OCI-LY7 (cell line): ENCODE results near the gene CLEC4D. TPM values are rescaled to one million over a fixed set of nuclear protein-coding genes. Genes with fewer than 3 reads are reported as not detected.
"Not testable (repeated sequence)": the region's sequence is repeated elsewhere in the genome, so short reads cannot be mapped to it uniquely, and the experiment has no call there.

Experiments used
- BruUV-seq: library from RNA; stranded (reverse); fragments of 400-500 nt; replicated peaks from 2 replicates; lab custom pipeline; 2021; lab: Mats Ljungman, UMichigan
- CTCF ChIA-PET: fragments of 300-600 bp; sonication (Branson Sonifier 250); formaldehyde crosslinking; loops from one replicate; lab custom pipeline; 2022; ENCODE audit warnings: antibody characterized with exemption; ENCODE audit not compliant: unreplicated experiment; lab: Charles Lee
- POLR2A ChIA-PET: fragments of 300-600 bp; sonication (Branson Sonifier 250); formaldehyde crosslinking; loops from one replicate; lab custom pipeline; 2022; ENCODE audit warnings: antibody characterized with exemption; lab: Charles Lee
- DNase-seq: peaks from one replicate; pipeline ENCODE4 v3.0.0-alpha.2; 2015; ENCODE audit warnings: low spot score
- H2AFZ ChIP-seq: fragments of 200-600 bp; sonication (generic), shearing (Covaris generic); 2 replicates; pipeline ENCODE4 v1.6.1; 2014; ENCODE audit warnings: mild to moderate bottlenecking, antibody characterized with exemption, low read length, moderate library complexity
- H3K27ac ChIP-seq: fragments of 200-600 bp; sonication (generic); 2 replicates; pipeline ENCODE4 v1.5.1; 2014; ENCODE audit warnings: mixed run types, low read depth, mild to moderate bottlenecking, moderate library complexity, low read length, inconsistent platforms; ENCODE audit not compliant: poor library complexity, severe bottlenecking
- H3K36me3 ChIP-seq: fragments of 200-600 bp; sonication (generic); 2 replicates; pipeline ENCODE4 v1.6.1; 2014; ENCODE audit warnings: mild to moderate bottlenecking, antibody characterized with exemption, low read length, moderate library complexity, mixed read lengths; ENCODE audit not compliant: insufficient read depth
- H3K4me1 ChIP-seq: fragments of 200-600 bp; sonication (generic); 2 replicates; pipeline ENCODE4 v1.5.1; 2014; ENCODE audit warnings: mild to moderate bottlenecking, low read length; ENCODE audit not compliant: insufficient read depth, poor library complexity, severe bottlenecking
- H3K4me2 ChIP-seq: fragments of 200-600 bp; sonication (generic); 2 replicates; pipeline ENCODE4 v1.6.1; 2014; ENCODE audit warnings: mild to moderate bottlenecking, low read length
- H3K4me3 ChIP-seq: fragments of 200-600 bp; sonication (generic); 2 replicates; pipeline ENCODE4 v1.5.1; 2014; ENCODE audit warnings: mild to moderate bottlenecking, low read depth, low read length; ENCODE audit not compliant: poor library complexity, severe bottlenecking
- H3K79me2 ChIP-seq: fragments of 200-600 bp; sonication (generic); 2 replicates; pipeline ENCODE4 v1.6.1; 2016; ENCODE audit warnings: low read depth, mild to moderate bottlenecking, low read length, moderate library complexity, mixed read lengths; ENCODE audit not compliant: insufficient read depth
- H3K9me2 ChIP-seq: fragments of 200-600 bp; sonication (generic); 2 replicates; pipeline ENCODE4 v1.6.1; 2016; ENCODE audit warnings: mild to moderate bottlenecking, low read length, mixed read lengths; ENCODE audit not compliant: insufficient read depth
- H3K9me3 ChIP-seq: fragments of 200-600 bp; sonication (generic); 2 replicates; pipeline ENCODE4 v1.6.1; 2014; ENCODE audit warnings: mild to moderate bottlenecking, mixed run types, low read length, mixed read lengths
- H4K20me1 ChIP-seq: fragments of 200-600 bp; sonication (generic); 2 replicates; pipeline ENCODE4 v1.6.1; 2014; ENCODE audit warnings: mild to moderate bottlenecking, antibody characterized with exemption, low read length, moderate library complexity, mixed read lengths; ENCODE audit not compliant: insufficient read depth
- EZH2phosphoT487 ChIP-seq: fragments of 200-600 bp; sonication (generic); IDR thresholded peaks from 2 replicates; pipeline ENCODE4 v1.6.1; 2018; ENCODE audit warnings: low read depth, borderline replicate concordance, mild to moderate bottlenecking, mixed run types, antibody characterized with exemption, low read length, moderate library complexity, mixed read lengths
- intact Hi-C: fragments of 100-400 bp; cut with micrococcal nuclease; formaldehyde crosslinking; loops from one replicate; pipeline ENCODE4 v1.10.0; 2022; ENCODE audit not compliant: unreplicated experiment
- total RNA-seq, 2 experiments: library from RNA; depleted of rRNA in 1 of 2; stranded (reverse); fragments of >200 nt in 1 of 2; shearing (Covaris generic) in 1 of 2; gene quantifications; 2 replicates each; pipeline ENCODE4 v1.2.3, GENCODE V29; 2014 to 2022
- TF ChIP-seq, protein P1 (sequence below): fragments of 200-600 bp; sonication (generic); conservative IDR thresholded peaks from 2 replicates; pipeline ENCODE4 v1.5.1; 2014; ENCODE audit warnings: mild to moderate bottlenecking, antibody characterized with exemption, low read length, moderate library complexity, mixed read lengths

Gene CLEC4D
- total RNA-seq, 2 experiments from 2014 or later = not detected

DNA sequence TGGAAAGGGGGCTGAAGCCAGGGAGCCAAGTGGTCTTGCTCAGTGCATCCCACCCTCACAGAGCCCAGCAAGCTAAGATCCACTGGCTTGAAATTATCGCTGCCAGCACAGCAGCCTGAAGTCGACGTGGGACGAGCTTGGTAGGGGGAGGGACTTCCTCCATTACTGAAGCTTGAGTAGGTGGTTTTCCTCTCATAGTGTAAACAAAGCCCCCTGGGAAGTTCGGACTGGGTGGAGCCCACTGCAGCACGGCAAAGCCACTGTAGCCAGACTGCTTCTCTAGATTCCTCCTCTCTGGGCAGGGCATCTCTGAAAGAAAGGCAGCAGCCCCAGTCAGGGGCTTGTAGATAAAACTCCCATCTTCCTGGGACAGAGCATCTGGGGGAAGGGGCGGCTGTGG lies 17.2 kb upstream of the CLEC4D start:
- CTCF ChIA-PET, H3K4me2 ChIP-seq, BruUV-seq, H3K36me3 ChIP-seq, H3K79me2 ChIP-seq, H4K20me1 ChIP-seq, H3K4me1 ChIP-seq, H3K9me3 ChIP-seq, H3K4me3 ChIP-seq, H3K9me2 ChIP-seq, H3K27ac ChIP-seq, intact Hi-C loops, H2AFZ ChIP-seq, DNase-seq: not testable (repeated sequence)
- POLR2A ChIA-PET = interaction anchor here (0.6 to 1.3 kb wide), 2 partner anchors 22 to 388 kb away, joined by 3 to 4 read pairs; no protein-coding TSS in a partner anchor

DNA sequence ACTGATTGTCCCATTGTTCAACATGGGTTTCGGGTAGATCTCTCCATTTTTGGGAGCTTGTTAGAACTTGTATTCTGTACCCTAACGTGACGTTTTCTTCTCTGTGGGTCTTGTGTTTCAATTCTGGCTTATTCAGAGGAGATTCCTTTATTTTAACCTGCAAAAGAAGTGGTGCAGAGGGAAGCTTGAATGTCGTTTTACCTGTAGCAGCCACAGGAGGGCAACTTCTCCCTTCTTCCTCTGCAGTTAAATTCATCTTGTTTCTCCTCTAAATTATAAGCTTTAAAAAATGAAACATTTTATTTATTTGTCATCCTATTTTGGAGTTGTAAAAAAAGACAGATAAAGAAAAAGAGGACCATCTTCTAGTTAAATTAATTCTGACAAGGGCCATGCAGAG lies 13.7 kb upstream of the CLEC4D start:
- no peaks in the 10 kb centered on the region for H3K36me3 ChIP-seq
- TF ChIP-seq EZH2phosphoT487 = no peak
- TF ChIP-seq, protein P1, sequence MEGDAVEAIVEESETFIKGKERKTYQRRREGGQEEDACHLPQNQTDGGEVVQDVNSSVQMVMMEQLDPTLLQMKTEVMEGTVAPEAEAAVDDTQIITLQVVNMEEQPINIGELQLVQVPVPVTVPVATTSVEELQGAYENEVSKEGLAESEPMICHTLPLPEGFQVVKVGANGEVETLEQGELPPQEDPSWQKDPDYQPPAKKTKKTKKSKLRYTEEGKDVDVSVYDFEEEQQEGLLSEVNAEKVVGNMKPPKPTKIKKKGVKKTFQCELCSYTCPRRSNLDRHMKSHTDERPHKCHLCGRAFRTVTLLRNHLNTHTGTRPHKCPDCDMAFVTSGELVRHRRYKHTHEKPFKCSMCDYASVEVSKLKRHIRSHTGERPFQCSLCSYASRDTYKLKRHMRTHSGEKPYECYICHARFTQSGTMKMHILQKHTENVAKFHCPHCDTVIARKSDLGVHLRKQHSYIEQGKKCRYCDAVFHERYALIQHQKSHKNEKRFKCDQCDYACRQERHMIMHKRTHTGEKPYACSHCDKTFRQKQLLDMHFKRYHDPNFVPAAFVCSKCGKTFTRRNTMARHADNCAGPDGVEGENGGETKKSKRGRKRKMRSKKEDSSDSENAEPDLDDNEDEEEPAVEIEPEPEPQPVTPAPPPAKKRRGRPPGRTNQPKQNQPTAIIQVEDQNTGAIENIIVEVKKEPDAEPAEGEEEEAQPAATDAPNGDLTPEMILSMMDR = peak; percentile 73
- H3K9me3 ChIP-seq = no peaks in the 10 kb centered on the region
- intact Hi-C loops = no loop called here
- no peaks in the 10 kb centered on the region for H3K9me2 ChIP-seq
- ChIA-PET POLR2A (interaction anchor here (0.6 to 0.8 kb wide), 3 partner anchors 42 to 1383 kb away, joined by 3 read pairs; no protein-coding TSS in a partner anchor), CTCF (no interaction called here)
- peak; percentile 6 for DNase-seq
- no peaks in the 10 kb centered on the region for H4K20me1 ChIP-seq
- no TSS peak for BruUV-seq
- H3K79me2 ChIP-seq = no peaks in the 10 kb centered on the region
- H3K4me3 ChIP-seq = no peak overlapping the region
- H2AFZ ChIP-seq = no peak overlapping the region
- H3K4me2 ChIP-seq = no peak overlapping the region
- peaks cover 3% of the 10 kb centered on the region for H3K4me1 ChIP-seq
- H3K27ac ChIP-seq = no peak overlapping the region

DNA sequence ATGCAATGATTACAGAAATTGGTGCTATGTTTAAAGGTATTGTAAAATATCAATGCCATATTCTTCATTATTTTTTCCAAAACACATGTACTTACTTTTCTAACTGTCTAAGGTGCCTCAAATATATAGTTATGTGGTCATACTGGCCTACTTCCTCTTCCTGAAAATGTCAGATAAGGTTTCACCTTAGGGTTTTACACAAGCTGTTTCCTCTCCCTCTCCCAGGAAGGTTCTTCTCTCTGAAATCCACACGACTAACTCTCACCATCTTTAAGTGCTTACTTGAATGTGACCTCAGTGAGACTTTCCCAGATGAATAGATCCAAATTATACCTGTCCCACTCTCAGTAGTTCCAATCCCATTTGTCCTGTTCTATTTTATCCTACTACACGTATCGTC lies 11.6 kb upstream of the CLEC4D start:
- intact Hi-C loops = no loop called here
- TF ChIP-seq, protein P1 = no peak
- no peak for TF ChIP-seq EZH2phosphoT487
- Histone ChIP-seq H4K20me1 (no peaks in the 10 kb centered on the region), H2AFZ (peak overlapping the region; percentile 62), H3K9me2 (no peaks in the 10 kb centered on the region), H3K4me3 (no peak overlapping the region), H3K27ac (no peak overlapping the region), H3K9me3 (no peaks in the 10 kb centered on the region), H3K36me3 (no peaks in the 10 kb centered on the region), H3K79me2 (no peaks in the 10 kb centered on the region), H3K4me1 (peaks cover 3% of the 10 kb centered on the region), H3K4me2 (no peak overlapping the region)
- BruUV-seq = no TSS peak
- peak; percentile 7 for DNase-seq
- ChIA-PET CTCF (no interaction called here), POLR2A (no interaction called here)
